ENCODE data around the gene CACTIN.
"Not testable (repeated sequence)": the region's sequence is repeated elsewhere in the genome, so short reads cannot be mapped to it uniquely, and the experiment has no call there.

Gene CACTIN

GRCh38 chr19:3626473-3627350 lies at the start of gene CACTIN:
TSS of gene CACTIN (minus strand) at chr19:3626790. CDS start at chr19:3626762, 28 bp downstream.
- DNase-seq: peak; percentile 98

GRCh38 chr19:3674784-3675543 lies 48.4 kb upstream of the CACTIN start:
- no peak for DNase-seq

- no peak for DNase-seq
These were observed 47.2 kb upstream of the CACTIN start for GRCh38 chr19:3673506-3674439.

- no peak for DNase-seq
These were observed 46.4 kb upstream of the CACTIN start for GRCh38 chr19:3672993-3673392.

GRCh38 chr19:3672575-3672948 lies 46.0 kb upstream of the CACTIN start:
- DNase-seq: no peak

GRCh38 chr19:3671680-3672574 lies 45.3 kb upstream of the CACTIN start:
- no peak for DNase-seq

- peak; percentile 88 for DNase-seq
These were observed 44.4 kb upstream of the CACTIN start for GRCh38 chr19:3670796-3671679.

GRCh38 chr19:3669947-3670795 lies 43.6 kb upstream of the CACTIN start:
- peak; percentile 87 for DNase-seq

GRCh38 chr19:3669082-3669946 lies 42.7 kb upstream of the CACTIN start:
- DNase-seq: no peak

GRCh38 chr19:3668331-3669081 lies 41.9 kb upstream of the CACTIN start:
- no peak for DNase-seq

GRCh38 chr19:3667766-3668165 lies 41.2 kb upstream of the CACTIN start:
- DNase-seq: no peak

- DNase-seq: no peak
These were observed 40.5 kb upstream of the CACTIN start for GRCh38 chr19:3667037-3667638.

GRCh38 chr19:3666545-3666856 lies 39.9 kb upstream of the CACTIN start:
- DNase-seq: not testable (repeated sequence)

GRCh38 chr19:3665681-3666544 lies 39.3 kb upstream of the CACTIN start:
- DNase-seq: peak; percentile 76

GRCh38 chr19:3664879-3665642 lies 38.5 kb upstream of the CACTIN start:
- DNase-seq: no peak

GRCh38 chr19:3663838-3664237 lies 37.2 kb upstream of the CACTIN start:
- no peak for DNase-seq
